CD14-positive monocyte (primary cell): ENCODE data around the gene ZNF544. TPM values are rescaled to one million over a fixed set of nuclear protein-coding genes. Genes with fewer than 3 reads are reported as not detected.
A peak's percentile ranks its signal among the peaks of the same experiment; 100 is the strongest.
"Not testable (repeated sequence)": the region's sequence is repeated elsewhere in the genome, so short reads cannot be mapped to it uniquely, and the experiment has no call there.

Source experiments
- DNase-seq, 3 donors: peaks; one replicate each; pipeline ENCODE4 v3.0.0-alpha.2; 2011 to 2022
- H2AFZ ChIP-seq: 2 replicates; pipeline ENCODE4 v1.6.0; 2012; ENCODE audit warnings: mild to moderate bottlenecking, low read depth, low read length, inconsistent platforms; ENCODE audit not compliant: insufficient read depth, poor library complexity, severe bottlenecking
- H3K27ac ChIP-seq, 2 donors: 1 replicate in 1 of 2; 2 replicates in 1 of 2; pipeline ENCODE4 v1.5.1; 2012 to 2013; ENCODE audit warnings: low read length in 2 of 2, control low read depth in 1 of 2, inconsistent platforms in 1 of 2, low read depth in 1 of 2, mild to moderate bottlenecking in 1 of 2
- H3K27me3 ChIP-seq, 2 donors: one replicate each; pipeline versions ENCODE4 v1.6.0 to v1.6.1; 2011 to 2013; ENCODE audit warnings: low read length in 2 of 2; ENCODE audit not compliant: control insufficient read depth in 2 of 2, insufficient read depth in 2 of 2
- H3K36me3 ChIP-seq, 2 donors: replicated peaks in 1 of 2; 1 replicate in 1 of 2; 2 replicates in 1 of 2; pipeline versions ENCODE4 v1.5.1 to v1.6.1; 2012 to 2013; ENCODE audit warnings: low read length in 2 of 2, control low read depth in 1 of 2, inconsistent platforms in 1 of 2, mild to moderate bottlenecking in 1 of 2; ENCODE audit not compliant: insufficient read depth in 2 of 2, control insufficient read depth in 1 of 2
- H3K4me1 ChIP-seq, 2 donors: 1 replicate in 1 of 2; 2 replicates in 1 of 2; pipeline versions ENCODE4 v1.5.1 to v1.6.1; 2012 to 2013; ENCODE audit warnings: low read length in 2 of 2, control low read depth in 1 of 2, inconsistent platforms in 1 of 2, mild to moderate bottlenecking in 1 of 2, moderate library complexity in 1 of 2; ENCODE audit not compliant: insufficient read depth in 2 of 2, control insufficient read depth in 1 of 2
- H3K4me2 ChIP-seq: replicated peaks from 2 replicates; pipeline ENCODE3; 2012; ENCODE audit warnings: low read length, moderate library complexity, mild to moderate bottlenecking; ENCODE audit not compliant: poor library complexity, severe bottlenecking; ENCODE audit errors: extremely low read depth
- H3K4me3 ChIP-seq, 3 experiments: fragments of 200-600 bp in 1 of 3; sonication (generic) in 1 of 3; replicated peaks in 1 of 3; 1 replicate in 2 of 3; 2 replicates in 1 of 3; pipeline ENCODE4 v1.5.1; 2011 to 2013; ENCODE audit warnings: low read length in 3 of 3, mild to moderate bottlenecking in 3 of 3, control low read depth in 2 of 3, low read depth in 2 of 3, inconsistent platforms in 1 of 3, moderate library complexity in 1 of 3
- H3K79me2 ChIP-seq: 2 replicates; pipeline ENCODE4 v1.6.0; 2012; ENCODE audit warnings: mild to moderate bottlenecking, control low read depth, inconsistent platforms, low read length, moderate library complexity; ENCODE audit not compliant: insufficient read depth
- H3K9ac ChIP-seq: 2 replicates; pipeline ENCODE4 v1.6.0; 2017; ENCODE audit warnings: low read length, mild to moderate bottlenecking; ENCODE audit not compliant: insufficient read depth, poor library complexity, severe bottlenecking
- H3K9me3 ChIP-seq, 2 donors: replicated peaks in 1 of 2; 1 replicate in 1 of 2; 2 replicates in 1 of 2; pipeline versions ENCODE4 v1.5.1 to v1.6.1; 2012 to 2013; ENCODE audit warnings: low read length in 2 of 2, control low read depth in 1 of 2; ENCODE audit not compliant: control insufficient read depth in 1 of 2, insufficient read depth in 1 of 2
- H4K20me1 ChIP-seq: 2 replicates; pipeline ENCODE4 v1.6.0; 2012; ENCODE audit warnings: mild to moderate bottlenecking, low read length, control low read depth, moderate library complexity; ENCODE audit not compliant: insufficient read depth
- H3K27ac Mint-ChIP-seq, 7 donors: one replicate each; pipeline ENCODE4 v1.8.0; 2020; ENCODE audit warnings: mild to moderate bottlenecking in 7 of 7, mixed read lengths in 7 of 7, moderate library complexity in 6 of 7, inconsistent platforms in 2 of 7
- H3K27me3 Mint-ChIP-seq, 3 donors: one replicate each; pipeline ENCODE4 v1.8.0; 2021 to 2022; ENCODE audit warnings: low read depth in 3 of 3, mild to moderate bottlenecking in 3 of 3, mixed read lengths in 3 of 3, moderate library complexity in 3 of 3, inconsistent platforms in 1 of 3
- H3K36me3 Mint-ChIP-seq, 2 donors: one replicate each; pipeline ENCODE4 v1.8.0; 2020; ENCODE audit warnings: mixed read lengths in 2 of 2, inconsistent platforms in 1 of 2, mild to moderate bottlenecking in 1 of 2
- H3K4me1 Mint-ChIP-seq: one replicate; pipeline ENCODE4 v1.8.0; 2020; ENCODE audit warnings: mild to moderate bottlenecking, mixed read lengths
- H3K4me3 Mint-ChIP-seq, 2 donors: one replicate each; pipeline ENCODE4 v1.8.0; 2020; ENCODE audit warnings: mild to moderate bottlenecking in 2 of 2, mixed read lengths in 2 of 2, moderate library complexity in 1 of 2
- H3K9me3 Mint-ChIP-seq, 7 donors: one replicate each; pipeline ENCODE4 v1.8.0; 2020 to 2022; ENCODE audit warnings: mixed read lengths in 7 of 7, mild to moderate bottlenecking in 6 of 7, moderate library complexity in 6 of 7, inconsistent platforms in 2 of 7
- WGBS: methylation state at CpG from one replicate; pipeline ENCODE4 v1.1.5; 2013; ENCODE audit warnings: missing lambda C conversion rate; ENCODE audit not compliant: insufficient coverage; 5-methylcytosine and 5-hydroxymethylcytosine counted together
- intact Hi-C, 2 donors: fragments of 100-400 bp; cut with micrococcal nuclease; formaldehyde crosslinking; loops; one replicate each; pipeline versions ENCODE4 v1.15.0 to v1.15.1; 2023
- polyA plus RNA-seq, 3 donors: library from polyadenylated mRNA; depleted of rRNA in 1 of 3; unstranded in 2 of 3; stranded (reverse) in 1 of 3; fragments of 300-500 nt in 2 of 3; fragments of >200 nt in 1 of 3; fragmentation: Illumina TruSeq in 2 of 3; gene quantifications; 1 replicate in 2 of 3; 2 replicates in 1 of 3; pipeline ENCODE4 v1.2.3, GENCODE V29; 2012 to 2021
- TF ChIP-seq, protein P1 (sequence below): fragments of 200-600 bp; IDR thresholded peaks from one replicate; pipeline ENCODE4 v1.8.0; 2022; ENCODE audit warnings: antibody characterized with exemption, mild to moderate bottlenecking

ZNF544 gene
- polyA plus RNA-seq, 3 donors, result 1.5 to 7.9 (median 2.2) TPM

DNA sequence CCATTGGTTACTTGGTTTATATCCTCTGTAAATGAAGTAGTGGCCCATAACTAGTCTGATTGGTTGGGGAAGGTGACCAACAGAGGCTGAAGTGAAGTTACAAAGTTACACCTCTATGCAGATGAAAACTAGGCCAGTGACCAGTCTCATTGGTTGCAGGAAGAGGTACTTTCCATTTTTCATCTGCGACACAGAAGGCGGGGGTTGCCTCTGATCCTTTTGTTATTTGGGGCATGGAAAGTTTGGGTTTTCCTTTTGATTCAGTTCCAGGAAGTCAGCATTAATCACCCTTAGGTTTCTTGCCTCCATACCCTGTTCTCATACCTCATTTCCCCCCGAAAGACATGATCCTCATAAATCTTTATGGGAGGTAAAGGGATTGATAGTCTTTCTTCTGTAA, 20.2 kb downstream of the ZNF544 start:
- H3K36me3 Mint-ChIP-seq, result peaks cover 80 to 95% of the 10 kb centered on the region in 2 donors
- Histone ChIP-seq H2AFZ (no peak overlapping the region), H3K36me3 (peaks cover 53 to 100% of the 10 kb centered on the region in 2 donors), H3K79me2 (no peaks in the 10 kb centered on the region), H3K9me3 (peaks cover 85 to 99% of the 10 kb centered on the region in 2 donors), H3K4me1 (no peaks in the 10 kb centered on the region), H3K9ac (no peak overlapping the region), H3K4me3 (peak overlapping the region in 1 of 3 experiments; percentile 0), H3K27ac (no peak overlapping the region), H4K20me1 (no peaks in the 10 kb centered on the region), H3K4me2 (no peak overlapping the region), H3K27me3 (no peaks in the 10 kb centered on the region)
- peaks cover 64 to 99% (median 95%) of the 10 kb centered on the region in 7 donors for H3K9me3 Mint-ChIP-seq
- TF ChIP-seq, protein P1, sequence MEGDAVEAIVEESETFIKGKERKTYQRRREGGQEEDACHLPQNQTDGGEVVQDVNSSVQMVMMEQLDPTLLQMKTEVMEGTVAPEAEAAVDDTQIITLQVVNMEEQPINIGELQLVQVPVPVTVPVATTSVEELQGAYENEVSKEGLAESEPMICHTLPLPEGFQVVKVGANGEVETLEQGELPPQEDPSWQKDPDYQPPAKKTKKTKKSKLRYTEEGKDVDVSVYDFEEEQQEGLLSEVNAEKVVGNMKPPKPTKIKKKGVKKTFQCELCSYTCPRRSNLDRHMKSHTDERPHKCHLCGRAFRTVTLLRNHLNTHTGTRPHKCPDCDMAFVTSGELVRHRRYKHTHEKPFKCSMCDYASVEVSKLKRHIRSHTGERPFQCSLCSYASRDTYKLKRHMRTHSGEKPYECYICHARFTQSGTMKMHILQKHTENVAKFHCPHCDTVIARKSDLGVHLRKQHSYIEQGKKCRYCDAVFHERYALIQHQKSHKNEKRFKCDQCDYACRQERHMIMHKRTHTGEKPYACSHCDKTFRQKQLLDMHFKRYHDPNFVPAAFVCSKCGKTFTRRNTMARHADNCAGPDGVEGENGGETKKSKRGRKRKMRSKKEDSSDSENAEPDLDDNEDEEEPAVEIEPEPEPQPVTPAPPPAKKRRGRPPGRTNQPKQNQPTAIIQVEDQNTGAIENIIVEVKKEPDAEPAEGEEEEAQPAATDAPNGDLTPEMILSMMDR, result no peak
- no peak for DNase-seq
- intact Hi-C loops, result no loop called here
- H3K4me1 Mint-ChIP-seq, result no peaks in the 10 kb centered on the region
- H3K27me3 Mint-ChIP-seq, result peaks cover 0 to 3% (median 3%) of the 10 kb centered on the region in 3 donors
- H3K4me3 Mint-ChIP-seq, result peak overlapping the region in 1 of 2 donors; percentile 11
- WGBS, result no CpG with 5 or more reads among the region's 3 CpGs
- no peak overlapping the region for H3K27ac Mint-ChIP-seq

DNA sequence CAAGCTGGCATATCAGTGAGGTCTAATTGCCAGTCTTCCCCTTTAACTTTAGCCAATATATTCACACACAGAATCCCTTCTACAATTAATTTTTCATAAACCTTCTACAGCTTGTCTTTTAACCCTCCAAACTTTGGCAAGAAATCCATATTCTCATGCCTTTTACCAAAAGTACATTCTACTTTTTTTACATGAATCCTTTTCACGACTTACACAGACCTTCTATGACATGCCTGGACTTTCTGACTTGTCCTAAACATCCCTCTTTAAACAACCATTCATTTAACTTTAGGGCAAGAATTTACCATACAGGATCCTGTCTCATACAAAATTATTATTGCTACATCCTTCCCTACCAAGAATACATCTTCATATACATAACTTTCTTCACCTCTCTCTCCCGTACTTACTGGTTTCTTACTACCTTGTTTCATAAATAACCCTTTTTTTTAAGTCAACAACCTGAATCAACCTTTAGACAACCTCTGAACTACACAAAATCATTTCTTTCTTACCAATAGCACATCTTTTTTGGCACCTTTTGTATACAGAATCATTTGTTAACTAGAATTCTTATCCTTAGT, 23.5 kb downstream of the ZNF544 start:
- intact Hi-C loops, result loop anchor here (2.0 to 10.0 kb wide), 2 partner anchors 37 to 47 kb away; no protein-coding TSS in a partner anchor
- Mint-ChIP-seq H3K27me3 (peaks cover 0 to 1% (median 0%) of the 10 kb centered on the region in 3 donors), H3K27ac (no peak overlapping the region), H3K4me1 (no peaks in the 10 kb centered on the region), H3K36me3 (peaks cover 74 to 90% of the 10 kb centered on the region in 2 donors), H3K4me3 (no peak overlapping the region), H3K9me3 (peaks cover 60 to 99% (median 97%) of the 10 kb centered on the region in 7 donors)
- DNase-seq, result no peak
- no peak overlapping the region for H3K9ac ChIP-seq
- 90% methylated on average over 2 of the region's 2 CpGs for WGBS
- H3K9me3 ChIP-seq, result peaks cover 82 to 100% of the 10 kb centered on the region in 2 donors
- TF ChIP-seq, protein P1, result no peak
- peaks cover 32 to 97% of the 10 kb centered on the region in 2 donors for H3K36me3 ChIP-seq
- H3K4me3 ChIP-seq, result peak overlapping the region in 1 of 3 experiments; percentile 21
- no peaks in the 10 kb centered on the region for H3K4me1 ChIP-seq
- no peaks in the 10 kb centered on the region for H3K79me2 ChIP-seq
- H3K4me2 ChIP-seq, result no peak overlapping the region
- H4K20me1 ChIP-seq, result no peaks in the 10 kb centered on the region
- no peak overlapping the region for H3K27ac ChIP-seq
- H2AFZ ChIP-seq, result no peak overlapping the region
- no peaks in the 10 kb centered on the region for H3K27me3 ChIP-seq

DNA sequence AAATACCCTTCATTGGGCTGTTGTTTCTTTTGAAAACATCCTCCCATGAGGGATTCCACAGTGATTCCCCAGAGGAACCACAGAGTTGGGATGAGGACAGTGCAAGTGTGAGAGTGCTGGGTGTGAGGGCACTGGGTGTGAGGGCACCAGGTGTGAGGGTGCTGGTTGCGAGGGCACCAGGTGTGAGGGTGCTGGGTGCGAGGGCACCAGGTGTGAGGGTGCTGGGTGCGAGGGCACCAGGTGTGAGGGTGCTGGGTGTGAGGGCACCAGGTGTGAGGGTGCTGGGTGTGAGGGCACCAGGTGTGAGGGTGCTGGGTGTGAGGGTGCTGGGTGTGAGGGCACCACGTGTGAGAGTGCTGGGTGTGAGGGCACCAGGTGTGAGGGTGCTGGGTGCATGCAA, 29.5 kb downstream of the ZNF544 start:
- H3K9me3 Mint-ChIP-seq, result peaks cover 66 to 100% (median 99%) of the 10 kb centered on the region in 7 donors
- H3K4me1 Mint-ChIP-seq, result not testable (repeated sequence)
- WGBS, result 100% methylated on average over 4 of the region's 4 CpGs

More for the DNA sequence above, 29.5 kb downstream of the ZNF544 start:
- H3K27ac Mint-ChIP-seq, H3K4me3 Mint-ChIP-seq, H3K27ac ChIP-seq, H3K27me3 ChIP-seq, H3K79me2 ChIP-seq, H3K9ac ChIP-seq, H3K27me3 Mint-ChIP-seq, H4K20me1 ChIP-seq, H3K4me2 ChIP-seq, H2AFZ ChIP-seq, H3K4me1 ChIP-seq, DNase-seq: not testable (repeated sequence)
- Histone ChIP-seq H3K9me3 (peaks cover 95 to 100% of the 10 kb centered on the region in 2 donors), H3K36me3 (peaks cover 7 to 92% of the 10 kb centered on the region in 2 donors), H3K4me3 (peak overlapping the region in 1 of 3 experiments; percentile 57)
- intact Hi-C loops, result loop anchor here in 1 of 2 donors (10.0 kb wide), 1 partner anchor 53 kb away; no protein-coding TSS in a partner anchor
- peaks cover 57 to 75% of the 10 kb centered on the region in 2 donors for H3K36me3 Mint-ChIP-seq
